ENCODE measurements around the gene CNTNAP2.

The CNTNAP2 gene

DNA sequence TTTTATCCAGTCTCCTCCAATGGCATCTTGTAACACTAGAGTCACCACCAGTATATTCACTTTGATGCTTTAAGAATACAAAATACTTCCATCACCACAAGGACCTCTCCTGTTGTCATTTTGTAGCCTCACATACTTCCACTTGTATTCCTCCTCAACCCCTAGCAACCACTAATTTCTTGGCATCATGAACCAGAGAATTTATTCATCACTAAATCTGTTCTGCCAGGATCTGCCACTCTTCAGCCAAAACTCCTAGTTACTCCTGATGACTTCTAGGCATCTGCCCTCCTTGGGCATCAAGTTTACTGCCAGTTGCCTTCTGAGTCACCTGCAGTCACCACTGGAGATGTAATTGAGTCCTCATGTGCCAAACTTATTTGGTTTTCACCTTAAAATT is 906.8 kb downstream of the CNTNAP2 start:
- TF ChIP-seq, protein P1, sequence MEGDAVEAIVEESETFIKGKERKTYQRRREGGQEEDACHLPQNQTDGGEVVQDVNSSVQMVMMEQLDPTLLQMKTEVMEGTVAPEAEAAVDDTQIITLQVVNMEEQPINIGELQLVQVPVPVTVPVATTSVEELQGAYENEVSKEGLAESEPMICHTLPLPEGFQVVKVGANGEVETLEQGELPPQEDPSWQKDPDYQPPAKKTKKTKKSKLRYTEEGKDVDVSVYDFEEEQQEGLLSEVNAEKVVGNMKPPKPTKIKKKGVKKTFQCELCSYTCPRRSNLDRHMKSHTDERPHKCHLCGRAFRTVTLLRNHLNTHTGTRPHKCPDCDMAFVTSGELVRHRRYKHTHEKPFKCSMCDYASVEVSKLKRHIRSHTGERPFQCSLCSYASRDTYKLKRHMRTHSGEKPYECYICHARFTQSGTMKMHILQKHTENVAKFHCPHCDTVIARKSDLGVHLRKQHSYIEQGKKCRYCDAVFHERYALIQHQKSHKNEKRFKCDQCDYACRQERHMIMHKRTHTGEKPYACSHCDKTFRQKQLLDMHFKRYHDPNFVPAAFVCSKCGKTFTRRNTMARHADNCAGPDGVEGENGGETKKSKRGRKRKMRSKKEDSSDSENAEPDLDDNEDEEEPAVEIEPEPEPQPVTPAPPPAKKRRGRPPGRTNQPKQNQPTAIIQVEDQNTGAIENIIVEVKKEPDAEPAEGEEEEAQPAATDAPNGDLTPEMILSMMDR (IDR thresholded peaks at IDR 0.05; ENCODE audit: low read depth, low read length, missing control alignments): no peak
- no peak for DNase-seq (ENCODE audit: extremely low read depth, low read depth)
- H3K4me3 ChIP-seq (replicated peaks; ENCODE audit: low read depth, low read length): no peak overlapping the region

DNA sequence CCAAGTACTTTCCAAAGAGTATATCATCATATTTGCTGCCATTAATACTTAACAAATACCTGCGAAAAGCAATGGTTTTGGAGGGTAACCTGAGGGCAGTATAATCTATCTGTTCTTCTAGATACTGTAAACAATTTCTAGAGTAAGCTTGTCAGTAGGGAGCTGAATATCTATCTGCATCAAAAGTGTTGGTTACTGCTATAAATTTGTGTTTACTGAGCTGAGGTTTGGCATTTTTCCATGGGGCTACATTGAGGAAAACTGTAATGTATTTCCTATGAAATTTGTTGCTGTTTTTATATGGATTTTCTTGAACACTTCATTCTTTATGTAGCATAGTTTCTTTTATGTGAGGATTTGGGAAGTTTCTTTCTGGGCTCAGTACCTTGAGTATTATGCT is 913.4 kb downstream of the CNTNAP2 start:
- TF ChIP-seq, protein P1 (IDR thresholded peaks at IDR 0.05; ENCODE audit: low read depth, low read length, missing control alignments): no peak
- DNase-seq (ENCODE audit: extremely low read depth, low read depth): no peak
- no peak overlapping the region for H3K4me3 ChIP-seq (replicated peaks; ENCODE audit: low read depth, low read length)

DNA sequence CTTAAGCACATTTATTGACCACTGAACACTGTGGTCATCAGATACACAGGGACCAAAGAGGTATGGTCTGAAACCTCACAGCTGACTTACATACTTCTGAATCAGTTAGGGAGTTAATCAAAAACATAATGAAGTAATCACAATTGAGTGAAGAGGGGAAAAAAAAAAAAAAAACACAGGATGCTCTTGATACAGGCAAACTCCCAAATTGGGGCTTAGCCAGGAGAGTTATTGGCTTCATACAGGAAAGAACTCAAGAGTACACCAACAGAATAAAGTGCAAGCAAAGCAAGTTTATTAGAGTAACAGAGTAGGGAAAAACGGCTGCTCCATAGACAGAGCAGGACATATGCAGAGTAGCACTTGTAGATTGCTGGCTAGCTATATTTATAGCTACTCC is 917.0 kb downstream of the CNTNAP2 start:
- no peak overlapping the region for H3K4me3 ChIP-seq (replicated peaks; ENCODE audit: low read depth, low read length)
- no peak for DNase-seq (ENCODE audit: extremely low read depth, low read depth)
- TF ChIP-seq, protein P1 (IDR thresholded peaks at IDR 0.05; ENCODE audit: low read depth, low read length, missing control alignments): no peak

DNA sequence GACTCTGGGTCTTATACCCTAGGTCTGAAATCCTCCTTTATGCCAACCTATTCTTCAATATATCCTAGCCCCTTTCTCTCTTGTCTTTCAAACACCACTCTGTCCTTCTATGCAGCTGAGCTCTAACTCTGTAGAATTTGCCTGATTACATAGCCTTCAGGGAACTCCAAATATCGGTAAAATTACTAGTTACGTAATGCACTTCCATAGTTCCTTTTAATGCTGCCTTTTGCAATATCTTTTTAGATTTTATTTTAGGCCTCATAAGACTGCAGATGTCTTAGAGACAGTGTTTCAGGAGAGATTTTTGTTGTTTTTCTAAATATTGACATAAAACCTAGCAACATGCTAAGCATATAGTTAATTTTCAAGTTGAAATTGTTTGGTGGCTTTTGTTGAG is 924.8 kb downstream of the CNTNAP2 start:
- no peak overlapping the region for H3K4me3 ChIP-seq (replicated peaks; ENCODE audit: low read depth, low read length)
- TF ChIP-seq, protein P1 (IDR thresholded peaks at IDR 0.05; ENCODE audit: low read depth, low read length, missing control alignments): no peak
- DNase-seq (ENCODE audit: extremely low read depth, low read depth): no peak

DNA sequence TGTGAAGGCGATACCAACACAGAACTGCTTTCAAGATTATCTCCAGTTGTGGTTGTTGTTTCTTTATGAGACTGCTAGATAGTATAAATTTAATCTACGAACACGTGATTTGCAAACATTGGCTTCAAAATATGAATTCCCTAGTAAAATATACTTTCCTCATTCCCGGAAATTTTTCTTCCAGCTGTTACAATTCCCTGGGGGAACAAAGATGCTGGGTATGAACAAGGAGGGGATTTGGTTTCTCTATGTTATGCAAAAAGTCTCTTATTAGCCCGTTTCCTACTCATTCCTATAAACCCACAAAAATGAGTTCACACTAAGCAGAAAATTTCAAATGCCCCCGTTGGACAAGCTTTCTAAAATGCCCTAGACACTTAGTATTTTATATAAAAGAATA is 928.3 kb downstream of the CNTNAP2 start:
- H3K4me3 ChIP-seq (replicated peaks; ENCODE audit: low read depth, low read length): no peak overlapping the region
- TF ChIP-seq, protein P1 (IDR thresholded peaks at IDR 0.05; ENCODE audit: low read depth, low read length, missing control alignments): no peak
- no peak for DNase-seq (ENCODE audit: extremely low read depth, low read depth)

DNA sequence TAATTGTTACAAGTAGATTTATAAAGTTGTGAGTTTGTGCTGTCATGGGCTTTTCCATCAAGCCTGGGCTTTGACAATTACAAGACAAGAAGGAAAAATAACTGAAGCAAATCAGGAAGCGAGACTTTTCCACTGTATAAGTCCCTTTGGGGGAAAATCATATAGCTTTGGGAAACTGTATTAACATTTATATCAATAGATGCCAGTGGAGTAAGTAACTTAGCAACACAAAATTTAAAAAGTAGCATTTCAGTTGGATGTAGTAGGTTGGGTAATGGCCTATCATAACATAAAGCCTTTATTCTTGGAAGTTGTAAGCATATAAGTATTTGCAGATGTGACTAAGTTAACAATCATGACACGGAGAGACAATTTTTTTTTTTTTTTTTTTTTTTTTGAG is 931.1 kb downstream of the CNTNAP2 start:
- H3K4me3 ChIP-seq (replicated peaks; ENCODE audit: low read depth, low read length): no peak overlapping the region
- DNase-seq (ENCODE audit: extremely low read depth, low read depth): no peak
- TF ChIP-seq, protein P1 (IDR thresholded peaks at IDR 0.05; ENCODE audit: low read depth, low read length, missing control alignments): no peak

DNA sequence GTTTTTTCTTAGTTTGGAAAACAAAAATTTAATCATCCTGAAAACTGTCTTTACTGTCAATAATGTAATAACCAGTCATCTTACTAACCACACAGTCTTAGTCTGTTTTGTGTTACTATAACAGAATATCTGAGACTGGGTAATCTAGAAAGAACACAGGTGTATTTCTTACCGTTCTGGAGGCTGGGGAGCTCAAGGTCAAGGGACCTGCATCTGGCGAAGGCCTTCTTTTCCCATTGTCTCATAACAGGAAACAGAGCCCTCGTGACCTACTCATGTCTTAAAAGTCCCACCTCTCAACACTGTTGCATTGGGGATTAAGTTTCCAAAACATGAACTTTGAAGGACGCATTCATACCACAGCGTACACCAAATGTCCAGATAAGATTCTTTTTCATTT is 932.3 kb downstream of the CNTNAP2 start:
- TF ChIP-seq, protein P1 (IDR thresholded peaks at IDR 0.05; ENCODE audit: low read depth, low read length, missing control alignments): no peak
- no peak overlapping the region for H3K4me3 ChIP-seq (replicated peaks; ENCODE audit: low read depth, low read length)
- no peak for DNase-seq (ENCODE audit: extremely low read depth, low read depth)
